AG09319 (cell line): Measurements from ENCODE around the gene IRF2.

Source experiments
- DNase-seq: peaks from one replicate; pipeline ENCODE4 v3.0.0-alpha.2; 2010; ENCODE audit warnings: low read depth; ENCODE audit errors: extremely low read depth
- CTCF ChIP-seq: IDR thresholded peaks from 2 replicates; pipeline ENCODE4 v1.5.1; 2011; ENCODE audit warnings: low read depth, mild to moderate bottlenecking, inconsistent platforms, low read length, moderate library complexity

The IRF2 gene

DNA sequence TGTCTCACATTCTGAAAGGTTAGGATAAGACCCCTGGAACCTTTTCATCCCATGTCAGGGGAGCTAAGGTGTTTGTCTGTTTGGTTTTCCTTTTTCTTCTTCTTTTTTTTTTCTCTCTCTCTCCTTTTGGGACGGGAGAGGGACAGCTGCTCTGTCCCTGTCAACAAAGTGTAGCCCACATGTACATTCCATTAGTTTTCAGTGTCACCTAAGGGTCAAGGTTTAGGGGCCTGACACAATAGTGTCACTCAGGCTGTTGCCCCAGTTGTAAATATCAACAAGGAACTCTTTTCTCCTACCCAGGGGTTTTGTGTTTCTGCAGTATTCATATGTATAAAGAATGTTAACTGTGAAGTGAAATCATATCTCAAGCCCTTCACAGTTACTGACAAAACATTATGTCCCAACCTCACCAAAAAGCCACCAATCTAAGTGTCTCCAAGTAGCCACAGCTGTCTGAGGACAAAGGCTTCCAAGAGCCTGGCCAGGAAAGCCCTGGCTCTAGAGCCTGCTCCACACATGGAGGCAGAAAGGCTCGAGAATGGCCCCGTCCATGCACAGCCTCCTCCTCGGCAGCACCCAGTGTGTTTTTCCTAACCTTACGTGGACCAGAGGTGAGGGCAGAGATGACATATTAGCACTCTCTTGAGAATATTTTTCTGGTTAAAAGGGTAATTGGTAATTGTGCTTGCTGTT is 9.4 kb downstream of the IRF2 start:
- no peak for TF ChIP-seq CTCF
- DNase-seq, result no peak

- TF ChIP-seq CTCF, result no peak
- DNase-seq, result no peak
Measured at GRCh38 chr4:184463856-184464255, 10.5 kb downstream of the IRF2 start.

DNA sequence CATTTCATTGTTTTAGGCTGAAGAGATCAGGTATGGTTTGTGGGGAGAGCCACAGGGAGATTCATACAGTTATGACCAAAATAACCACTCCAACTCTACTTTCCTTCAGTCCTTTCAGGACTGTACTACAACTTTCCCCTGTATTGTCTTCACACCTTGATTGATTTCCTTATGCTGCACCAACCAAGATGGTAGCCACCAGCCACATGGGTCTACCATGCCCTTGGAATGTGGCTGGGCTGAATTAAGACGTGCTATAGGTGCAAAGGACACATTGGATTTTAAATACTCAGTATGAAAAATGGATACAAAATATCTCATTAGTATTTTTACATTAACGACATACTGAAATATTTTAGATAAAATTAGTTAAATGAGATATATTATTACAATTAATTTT is 11.2 kb downstream of the IRF2 start:
- no peak for DNase-seq
- TF ChIP-seq CTCF, result no peak

GRCh38 chr4:184462724-184463123 is 11.6 kb downstream of the IRF2 start:
- no peak for TF ChIP-seq CTCF
- DNase-seq, result no peak

GRCh38 chr4:184461711-184462441 is 12.5 kb downstream of the IRF2 start:
- no peak for DNase-seq
- TF ChIP-seq CTCF, result no peak

DNA sequence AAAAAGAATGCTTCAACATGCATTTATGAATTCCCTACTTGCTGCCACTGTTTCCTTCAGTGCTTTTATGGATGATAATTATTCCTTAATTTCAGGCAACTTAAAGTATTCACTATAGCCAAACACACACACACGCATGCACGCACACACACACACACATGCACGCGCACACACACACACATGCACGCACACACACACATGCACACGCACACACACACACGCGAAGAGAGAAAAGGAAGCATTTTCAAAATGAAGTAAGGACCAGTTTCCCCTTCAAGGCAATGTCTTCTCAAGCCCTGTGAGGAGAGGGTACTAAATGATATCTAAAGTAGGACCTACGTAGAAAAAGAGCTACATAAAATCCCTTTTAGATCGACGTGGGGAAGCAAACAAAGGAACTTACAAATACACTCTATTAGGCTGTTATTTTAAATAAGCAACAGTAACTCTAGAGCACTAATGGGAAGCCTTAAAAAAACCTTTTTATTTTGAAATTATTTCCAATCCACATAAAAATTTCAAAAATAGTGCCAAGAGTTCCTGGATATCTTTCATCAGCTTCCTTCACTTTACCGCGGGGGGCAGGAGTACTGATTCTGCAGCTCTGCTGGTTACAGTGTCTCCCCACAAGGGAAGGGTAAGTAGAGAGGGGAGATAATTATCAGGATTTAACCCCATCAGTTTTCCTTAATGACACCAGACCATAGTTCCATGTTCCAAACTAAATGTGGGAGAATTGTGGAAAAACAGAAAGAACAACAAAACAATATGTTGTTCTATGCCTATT is 13.7 kb downstream of the IRF2 start:
- TF ChIP-seq CTCF, result no peak
- DNase-seq, result no peak

GRCh38 chr4:184459413-184459812 is 14.9 kb downstream of the IRF2 start:
- TF ChIP-seq CTCF, result no peak
- DNase-seq, result no peak
